Left ventricle myocardium inferior (tissue), 1 donor: ENCODE results near the gene ZCCHC24. TPM values are rescaled to one million over a fixed set of nuclear protein-coding genes. Genes with fewer than 3 reads are reported as not detected.

ENCODE experiments used
- DNase-seq: peaks from one replicate; pipeline ENCODE4 v3.0.0-alpha.2; 2020
- H3K27ac ChIP-seq: fragments of 200-600 bp; replicated peaks from 2 replicates; pipeline ENCODE4 v1.8.0; 2021
- H3K27me3 ChIP-seq: fragments of 200-600 bp; 2 replicates; pipeline ENCODE4 v1.8.0; 2021; ENCODE audit warnings: low read depth
- H3K36me3 ChIP-seq: fragments of 200-600 bp; 2 replicates; pipeline ENCODE4 v1.8.0; 2021
- H3K4me1 ChIP-seq: fragments of 200-600 bp; 2 replicates; pipeline ENCODE4 v1.8.0; 2021
- H3K4me3 ChIP-seq: fragments of 200-600 bp; 2 replicates; pipeline ENCODE4 v1.8.0; 2021; ENCODE audit warnings: mild to moderate bottlenecking, moderate library complexity
- H3K9me3 ChIP-seq: fragments of 200-600 bp; replicated peaks from 2 replicates; pipeline ENCODE4 v1.8.0; 2021
- CTCF ChIP-seq: fragments of 200-600 bp; IDR thresholded peaks from 2 replicates; pipeline ENCODE4 v1.8.0; 2021; ENCODE audit warnings: antibody characterized with exemption, mild to moderate bottlenecking, borderline replicate concordance
- intact Hi-C: fragments of 100-400 bp; cut with micrococcal nuclease; formaldehyde crosslinking; loops from one replicate; pipeline ENCODE4 v1.11.0; 2022
- total RNA-seq: library from RNA; stranded (reverse); fragmentation: NEBNext Ultra II Directional; extraction: Animal tissue kit (Norgen Biotek cat#: 25700); gene quantifications from one replicate; pipeline ENCODE4 v1.2.1, GENCODE V29; 2021
- donor health status: DM: no; HTN: yes; CAD: no; lungs with severe emphysema.

The ZCCHC24 gene
- total RNA-seq, 1 donor from 2014 or later, result 47.5 TPM

GRCh38 chr10:79351332-79351731 lies 94.1 kb downstream of the ZCCHC24 start:
- Histone ChIP-seq H3K27ac (no peak overlapping the region), H3K36me3 (peaks cover 78% of the 10 kb centered on the region), H3K4me1 (peaks cover 37% of the 10 kb centered on the region)

GRCh38 chr10:79350407-79351154 lies 94.8 kb downstream of the ZCCHC24 start:
- Histone ChIP-seq H3K4me3 (no peak overlapping the region), H3K4me1 (peaks cover 39% of the 10 kb centered on the region), H3K9me3 (no peaks in the 10 kb centered on the region), H3K27ac (no peak overlapping the region), H3K36me3 (peaks cover 70% of the 10 kb centered on the region), H3K27me3 (no peaks in the 10 kb centered on the region)
- TF ChIP-seq CTCF, result no peak
- intact Hi-C loops, result no loop called here
- no peak for DNase-seq

More at GRCh38 chr10:79351332-79351731, 94.1 kb downstream of the ZCCHC24 start:
- no peak for DNase-seq
- no peak overlapping the region for H3K4me3 ChIP-seq
- H3K27me3 ChIP-seq, result no peaks in the 10 kb centered on the region
- H3K9me3 ChIP-seq, result no peaks in the 10 kb centered on the region
- no peak for TF ChIP-seq CTCF
- intact Hi-C loops, result no loop called here

GRCh38 chr10:79349766-79350406 lies 95.5 kb downstream of the ZCCHC24 start:
- H3K4me1 ChIP-seq, result peaks cover 43% of the 10 kb centered on the region
- DNase-seq, result no peak
- intact Hi-C loops, result no loop called here

GRCh38 chr10:79349072-79349491 lies 96.3 kb downstream of the ZCCHC24 start:
- Histone ChIP-seq H3K9me3 (no peaks in the 10 kb centered on the region), H3K4me3 (peak overlapping the region; percentile 91), H3K4me1 (peaks cover 43% of the 10 kb centered on the region), H3K27ac (peak overlapping the region; percentile 95), H3K36me3 (peaks cover 56% of the 10 kb centered on the region), H3K27me3 (no peaks in the 10 kb centered on the region)
- TF ChIP-seq CTCF, result no peak
- DNase-seq, result no peak
- intact Hi-C loops, result no loop called here

More at GRCh38 chr10:79349766-79350406, 95.5 kb downstream of the ZCCHC24 start:
- no peak overlapping the region for H3K27ac ChIP-seq
- no peak for TF ChIP-seq CTCF
- peaks cover 64% of the 10 kb centered on the region for H3K36me3 ChIP-seq
- no peaks in the 10 kb centered on the region for H3K9me3 ChIP-seq
- no peaks in the 10 kb centered on the region for H3K27me3 ChIP-seq
- H3K4me3 ChIP-seq, result peak overlapping the region; percentile 91

- H3K4me1 ChIP-seq, result peaks cover 43% of the 10 kb centered on the region
- H3K4me3 ChIP-seq, result peak overlapping the region; percentile 91
Observed at GRCh38 chr10:79348640-79348988, 96.8 kb downstream of the ZCCHC24 start.

More at GRCh38 chr10:79348640-79348988, 96.8 kb downstream of the ZCCHC24 start:
- H3K9me3 ChIP-seq, result no peaks in the 10 kb centered on the region
- intact Hi-C loops, result no loop called here
- H3K36me3 ChIP-seq, result peaks cover 51% of the 10 kb centered on the region
- no peak for TF ChIP-seq CTCF
- peak overlapping the region; percentile 95 for H3K27ac ChIP-seq
- no peak for DNase-seq
- no peaks in the 10 kb centered on the region for H3K27me3 ChIP-seq
